ENCODE data around the gene NMU. TPM values are rescaled to one million over a fixed set of nuclear protein-coding genes. Genes with fewer than 3 reads are reported as not detected.

The NMU gene
- polyA plus RNA-seq, 1 of the 3 experiments (the other 2 are of a cell fraction) = 0.66 TPM

GRCh38 chr4:55650483-55650882, 14.4 kb upstream of the NMU start:
- Histone ChIP-seq H3K9me2 (no peaks in the 10 kb centered on the region), H3K4me1 (ENCODE audit: control insufficient read depth in 1 of 2, insufficient read depth in 2 of 2, low read depth in 1 of 2, low read length in 1 of 2) (no peaks in the 10 kb centered on the region), H3K27ac (ENCODE audit: low read depth in 2 of 2, low read length in 1 of 2) (no peak overlapping the region), H2AFZ (ENCODE audit: low read depth) (no peak overlapping the region), H3K79me2 (ENCODE audit: insufficient read depth) (no peaks in the 10 kb centered on the region), H3F3A (replicated peaks; ENCODE audit: insufficient read depth) (no peaks in the 10 kb centered on the region), H4K20me1 (ENCODE audit: insufficient read depth) (no peaks in the 10 kb centered on the region), H3K4me3 (ENCODE audit: low read depth in 2 of 2, low read length in 1 of 2) (no peak overlapping the region), H3K27me3 (ENCODE audit: insufficient read depth) (no peaks in the 10 kb centered on the region), H3K9ac (no peak overlapping the region), H3K9me3 (no peaks in the 10 kb centered on the region), H3K36me3 (replicated peaks in 1 of 2; ENCODE audit: control insufficient read depth in 1 of 2, insufficient read depth in 2 of 2, low read length in 1 of 2) (no peaks in the 10 kb centered on the region), H3K4me2 (no peak overlapping the region)
- ChIA-PET CTCF (no interaction called here), POLR2A (no interaction called here)
- no peak for TF ChIP-seq JUND (IDR thresholded peaks at IDR 0.05)
- no peak for DNase-seq
- 28% methylated on average over 5 of the region's 5 CpGs for WGBS (ENCODE audit: low lambda C conversion rate)

- Histone ChIP-seq H3K27ac (ENCODE audit: low read depth in 2 of 2, low read length in 1 of 2) (no peak overlapping the region), H3F3A (replicated peaks; ENCODE audit: insufficient read depth) (no peaks in the 10 kb centered on the region), H3K79me2 (ENCODE audit: insufficient read depth) (no peaks in the 10 kb centered on the region), H3K9me2 (no peaks in the 10 kb centered on the region), H4K20me1 (ENCODE audit: insufficient read depth) (no peaks in the 10 kb centered on the region), H3K27me3 (ENCODE audit: insufficient read depth) (peaks cover 18% of the 10 kb centered on the region; the same call in 1 of the 2 replicates), H3K4me2 (no peak overlapping the region), H3K9me3 (no peaks in the 10 kb centered on the region), H3K4me1 (ENCODE audit: control insufficient read depth in 1 of 2, insufficient read depth in 2 of 2, low read depth in 1 of 2, low read length in 1 of 2) (peaks cover 0 to 14% of the 10 kb centered on the region in 2 experiments; a peak in 1 of 4 replicates), H2AFZ (ENCODE audit: low read depth) (no peak overlapping the region), H3K36me3 (replicated peaks in 1 of 2; ENCODE audit: control insufficient read depth in 1 of 2, insufficient read depth in 2 of 2, low read length in 1 of 2) (no peaks in the 10 kb centered on the region), H3K9ac (no peak overlapping the region), H3K4me3 (ENCODE audit: low read depth in 2 of 2, low read length in 1 of 2) (no peak overlapping the region)
- DNase-seq = no peak
- TF ChIP-seq GATA2 (CRISPR knock-in tag; IDR thresholded peaks at IDR 0.05) = no peak
- TF ChIP-seq IRF3 (IDR thresholded peaks at IDR 0.05; ENCODE audit: low read depth, low read length) = no peak
- no peak for TF ChIP-seq EZH2phosphoT487 (IDR thresholded peaks at IDR 0.05; ENCODE audit: borderline replicate concordance, low read depth)
- TF ChIP-seq POLR2AphosphoS5 (IDR thresholded peaks at IDR 0.05; ENCODE audit: low read depth, low read length) = no peak
- no peak for TF ChIP-seq NFIC (IDR thresholded peaks at IDR 0.05; ENCODE audit: borderline replicate concordance)
- no peak for TF ChIP-seq PBX3 (IDR thresholded peaks at IDR 0.05)
- no peak for TF ChIP-seq GABPA (IDR thresholded peaks at IDR 0.05; ENCODE audit: low read depth)
- no peak for TF ChIP-seq CHD2 (IDR thresholded peaks at IDR 0.05; ENCODE audit: low read length, partially characterized antibody)
- no peak for TF ChIP-seq CTCF (IDR thresholded peaks at IDR 0.05)
- no peak for TF ChIP-seq FOXJ3 (CRISPR knock-in tag; IDR thresholded peaks at IDR 0.05)
- TF ChIP-seq NRF1 (IDR thresholded peaks at IDR 0.05; ENCODE audit: low read depth, low read length) = no peak
- TF ChIP-seq FOSL2 (IDR thresholded peaks at IDR 0.05; ENCODE audit: borderline replicate concordance, low read depth) = no peak
- TF ChIP-seq MXI1 (IDR thresholded peaks at IDR 0.05; ENCODE audit: low read depth, low read length) = no peak
- TF ChIP-seq TAF1 (IDR thresholded peaks at IDR 0.05; ENCODE audit: borderline replicate concordance, low read depth, low read length) = no peak
- no peak for TF ChIP-seq SMC3 (IDR thresholded peaks at IDR 0.05; ENCODE audit: low read depth, low read length)
- no peak for TF ChIP-seq MAX (IDR thresholded peaks at IDR 0.05; ENCODE audit: low read depth)
- TF ChIP-seq RCOR1 (IDR thresholded peaks at IDR 0.05; ENCODE audit: low read length) = no peak
- TF ChIP-seq EP300 (IDR thresholded peaks at IDR 0.05; ENCODE audit: borderline replicate concordance in 1 of 2, low read depth in 1 of 2, low read length in 1 of 2) = no peak
- no peak for TF ChIP-seq YY1 (IDR thresholded peaks at IDR 0.05; ENCODE audit: low read depth)
- TF ChIP-seq MEF2A (IDR thresholded peaks at IDR 0.05; ENCODE audit: borderline replicate concordance, low read depth) = no peak
- POLR2A ChIA-PET = no interaction called here
- 74% methylated on average over 12 of the region's 12 CpGs for WGBS (ENCODE audit: low lambda C conversion rate)
- CTCF ChIA-PET = interaction anchor here (0.8 to 1.2 kb wide), 2 partner anchors 21 to 229 kb away, joined by 3 read pairs; no protein-coding TSS in a partner anchor
Measured at GRCh38 chr4:55637272-55637820, 1.2 kb upstream of the NMU start.
